Neural cell (in vitro differentiated cells): Measurements from ENCODE around the gene PCTP.

Experiments used
- EZH2 ChIP-seq: fragments of 200-600, 300-800 bp; shearing (Covaris generic), sonication (generic); IDR thresholded peaks from 2 replicates; pipeline ENCODE4 v1.6.1; 2014; ENCODE audit warnings: antibody characterized with exemption, low read length, borderline replicate concordance, mild to moderate bottlenecking; ENCODE audit not compliant: insufficient read depth, poor library complexity, severe bottlenecking
- RAD21 ChIP-seq: fragments of 450-650 bp; conservative IDR thresholded peaks from 2 replicates; pipeline ENCODE4 v1.6.1; 2014; ENCODE audit warnings: antibody characterized with exemption, mild to moderate bottlenecking, moderate library complexity
- TAF1 ChIP-seq: IDR thresholded peaks from 2 replicates; pipeline ENCODE4 v1.6.1; 2012; ENCODE audit warnings: low read depth
- TF ChIP-seq, protein P1 (sequence below): fragments of 450-650 bp; IDR thresholded peaks from 2 replicates; pipeline ENCODE4 v1.5.1; 2014; ENCODE audit warnings: antibody characterized with exemption, mild to moderate bottlenecking, moderate library complexity; ENCODE audit not compliant: poor library complexity, severe bottlenecking

DNA sequence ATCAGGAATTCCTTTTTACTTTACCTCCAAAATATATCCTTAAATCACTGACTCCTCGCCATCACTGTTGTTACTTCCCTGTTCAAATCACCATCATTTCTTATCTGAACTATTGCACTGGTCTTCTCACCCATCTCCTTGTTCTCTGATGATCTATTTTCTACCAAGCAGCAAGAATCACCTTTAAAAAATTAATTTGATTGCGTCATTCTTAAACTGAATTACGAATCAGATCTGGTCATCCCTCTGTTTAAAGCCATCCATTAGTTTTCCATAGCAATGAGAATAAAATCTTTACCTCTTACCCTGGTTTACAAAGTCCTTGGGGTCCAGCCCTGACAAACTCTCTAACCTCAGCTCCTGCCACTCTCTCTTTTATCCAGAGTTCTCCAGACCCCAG is 14.6 kb downstream of the PCTP start:
- TF ChIP-seq, protein P1, sequence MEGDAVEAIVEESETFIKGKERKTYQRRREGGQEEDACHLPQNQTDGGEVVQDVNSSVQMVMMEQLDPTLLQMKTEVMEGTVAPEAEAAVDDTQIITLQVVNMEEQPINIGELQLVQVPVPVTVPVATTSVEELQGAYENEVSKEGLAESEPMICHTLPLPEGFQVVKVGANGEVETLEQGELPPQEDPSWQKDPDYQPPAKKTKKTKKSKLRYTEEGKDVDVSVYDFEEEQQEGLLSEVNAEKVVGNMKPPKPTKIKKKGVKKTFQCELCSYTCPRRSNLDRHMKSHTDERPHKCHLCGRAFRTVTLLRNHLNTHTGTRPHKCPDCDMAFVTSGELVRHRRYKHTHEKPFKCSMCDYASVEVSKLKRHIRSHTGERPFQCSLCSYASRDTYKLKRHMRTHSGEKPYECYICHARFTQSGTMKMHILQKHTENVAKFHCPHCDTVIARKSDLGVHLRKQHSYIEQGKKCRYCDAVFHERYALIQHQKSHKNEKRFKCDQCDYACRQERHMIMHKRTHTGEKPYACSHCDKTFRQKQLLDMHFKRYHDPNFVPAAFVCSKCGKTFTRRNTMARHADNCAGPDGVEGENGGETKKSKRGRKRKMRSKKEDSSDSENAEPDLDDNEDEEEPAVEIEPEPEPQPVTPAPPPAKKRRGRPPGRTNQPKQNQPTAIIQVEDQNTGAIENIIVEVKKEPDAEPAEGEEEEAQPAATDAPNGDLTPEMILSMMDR, result no peak
- TF ChIP-seq RAD21, result no peak
- no peak for TF ChIP-seq EZH2
- no peak for TF ChIP-seq TAF1
